Esophagus muscularis mucosa (tissue), 4 donors: Measurements from ENCODE around the gene NPRL2. TPM values are rescaled to one million over a fixed set of nuclear protein-coding genes. Genes with fewer than 3 reads are reported as not detected.

Experiments
- DNase-seq: peaks from one replicate; pipeline ENCODE4 v3.0.0-alpha.2; 2017; ENCODE audit errors: extremely low spot score
- H3K27ac ChIP-seq, 4 donors: fragments of 200-600 bp; sonication (generic); replicated peaks in 1 of 4; 1 replicate in 3 of 4; 2 replicates in 1 of 4; pipeline ENCODE4 v1.5.1; 2016 to 2019; ENCODE audit warnings: mild to moderate bottlenecking in 1 of 4
- H3K27me3 ChIP-seq, 4 donors: fragments of 200-600 bp; sonication (generic); one replicate each; pipeline versions ENCODE4 v1.5.1 to v1.6.0; 2016 to 2019
- H3K36me3 ChIP-seq, 4 donors: fragments of 200-600 bp; sonication (generic); one replicate each; pipeline ENCODE4 v1.5.1; 2016 to 2019
- H3K4me1 ChIP-seq, 4 donors: fragments of 200-600 bp; sonication (generic); one replicate each; pipeline ENCODE4 v1.5.1; 2016 to 2019
- H3K4me3 ChIP-seq, 4 donors: fragments of 200-600 bp; sonication (generic); 1 replicate in 2 of 4; 2 replicates in 2 of 4; pipeline ENCODE4 v1.5.1; 2016 to 2019; ENCODE audit warnings: mild to moderate bottlenecking in 4 of 4, moderate library complexity in 1 of 4
- H3K9me3 ChIP-seq, 4 donors: fragments of 200-600 bp; sonication (generic); 1 replicate in 3 of 4; 2 replicates in 1 of 4; pipeline ENCODE4 v1.5.1; 2016 to 2019
- CTCF ChIP-seq, 3 experiments: fragments of 200-600 bp in 2 of 3; fragments of 450-650 bp in 1 of 3; sonication (generic) in 2 of 3; IDR thresholded peaks; one replicate each; pipeline ENCODE4 v1.5.1; 2017 to 2019; ENCODE audit warnings: antibody characterized with exemption in 3 of 3, mild to moderate bottlenecking in 2 of 3, moderate library complexity in 1 of 3
- EP300 ChIP-seq: sonication (generic); formaldehyde crosslinking; IDR thresholded peaks from one replicate; pipeline ENCODE4 v1.6.1; 2017; ENCODE audit warnings: antibody characterized with exemption
- POLR2A ChIP-seq: fragments of 450-650 bp; IDR thresholded peaks from one replicate; pipeline ENCODE4 v1.6.1; 2017; ENCODE audit warnings: antibody characterized with exemption, moderate library complexity, mild to moderate bottlenecking, low read depth
- POLR2AphosphoS5 ChIP-seq, 2 donors: sonication (generic); formaldehyde crosslinking; IDR thresholded peaks; one replicate each; pipeline ENCODE4 v1.6.1; 2017; ENCODE audit warnings: antibody characterized with exemption in 2 of 2
- WGBS: methylation state at CpG from one replicate; pipeline ENCODE4 v1.1.5; 2018; 5-methylcytosine and 5-hydroxymethylcytosine counted together
- intact Hi-C: fragments of 100-400 bp; cut with DNase I; formaldehyde crosslinking; loops from one replicate; pipeline ENCODE4 v1.15.1; 2023
- total RNA-seq, 4 donors: library from RNA; depleted of rRNA; stranded (reverse); fragments of >200 nt; gene quantifications; one replicate each; pipeline versions ENCODE4 v1.1.0 to v1.2.1, GENCODE V29; 2016

NPRL2 gene
- total RNA-seq, 4 donors from 2014 or later = 10.4 to 16.7 (median 14.2) TPM

- WGBS = 67% methylated on average over 7 of the region's 12 CpGs
- peaks cover 24 to 43% (median 36%) of the 10 kb centered on the region in 4 donors for H3K36me3 ChIP-seq
- no peaks in the 10 kb centered on the region for H3K27me3 ChIP-seq
- peaks cover 61 to 68% (median 63%) of the 10 kb centered on the region in 4 donors for H3K4me1 ChIP-seq
- peak overlapping the region; percentile 96 to 100 (median 98) for H3K27ac ChIP-seq
- DNase-seq = no peak
- TF ChIP-seq EP300 = no peak
- TF ChIP-seq POLR2AphosphoS5 (IDR thresholded peaks at IDR 0.05) = peak; percentile 66 to 70
- intact Hi-C loops = no loop called here
- peak overlapping the region in 1 of 4 donors; percentile 18 for H3K4me3 ChIP-seq
- no peaks in the 10 kb centered on the region for H3K9me3 ChIP-seq
These were observed 16.7 kb downstream of the NPRL2 start for GRCh38 chr3:50333744-50334328.

- WGBS = 94% methylated on average over 19 of the region's 19 CpGs
- TF ChIP-seq EP300 = no peak
- TF ChIP-seq CTCF (IDR thresholded peaks at IDR 0.05) = no peak
- TF ChIP-seq POLR2A = no peak
- TF ChIP-seq POLR2AphosphoS5 (IDR thresholded peaks at IDR 0.05) = no peak
- Histone ChIP-seq H3K9me3 (no peaks in the 10 kb centered on the region), H3K4me1 (peaks cover 65 to 70% (median 67%) of the 10 kb centered on the region in 4 donors), H3K36me3 (peaks cover 24 to 50% (median 39%) of the 10 kb centered on the region in 4 donors), H3K27me3 (no peaks in the 10 kb centered on the region), H3K27ac (no peak overlapping the region), H3K4me3 (no peak overlapping the region)
- intact Hi-C loops = no loop called here
- no peak for DNase-seq
These were observed 19.1 kb downstream of the NPRL2 start for GRCh38 chr3:50331364-50331907.

GRCh38 chr3:50330330-50330729 lies 20.2 kb downstream of the NPRL2 start:
- H3K27me3 ChIP-seq = no peaks in the 10 kb centered on the region
- H3K4me3 ChIP-seq = no peak overlapping the region
- TF ChIP-seq POLR2AphosphoS5 (IDR thresholded peaks at IDR 0.05) (no peak), EP300 (no peak), CTCF (IDR thresholded peaks at IDR 0.05) (no peak), POLR2A (no peak)
- no peaks in the 10 kb centered on the region for H3K9me3 ChIP-seq
- H3K36me3 ChIP-seq = peaks cover 34 to 61% (median 50%) of the 10 kb centered on the region in 4 donors
- H3K27ac ChIP-seq = no peak overlapping the region
- peaks cover 54 to 70% (median 65%) of the 10 kb centered on the region in 4 donors for H3K4me1 ChIP-seq
- 94% methylated on average over 6 of the region's 10 CpGs for WGBS
- no peak for DNase-seq
- intact Hi-C loops = no loop called here

GRCh38 chr3:50327943-50328691 lies 22.5 kb downstream of the NPRL2 start, which contains the start of gene TUSC2:
Gene TUSC2 (minus strand): TSS chr3:50328223. CDS start chr3:50328099, 124 bp downstream.
- WGBS = 9% methylated on average over 15 of the region's 55 CpGs
- TF ChIP-seq EP300 (no peak), CTCF (IDR thresholded peaks at IDR 0.05) (peak in 1 of 3 experiments; percentile 20), POLR2A (peak; percentile 62), POLR2AphosphoS5 (IDR thresholded peaks at IDR 0.05) (peak; percentile 96 to 97)
- no peaks in the 10 kb centered on the region for H3K9me3 ChIP-seq
- DNase-seq = peak; percentile 99
- peak within 1 kb of the TSS; percentile 85 to 100 (median 98) for H3K4me3 ChIP-seq
- H3K27me3 ChIP-seq = no peaks in the 10 kb centered on the region
- peaks cover 34 to 67% (median 56%) of the 10 kb centered on the region in 4 donors for H3K36me3 ChIP-seq
- H3K4me1 ChIP-seq = peaks cover 48 to 68% (median 62%) of the 10 kb centered on the region in 4 donors
- peak within 1 kb of the TSS; percentile 83 to 93 (median 92) for H3K27ac ChIP-seq
- intact Hi-C loops = no loop called here

- DNase-seq = no peak
- Histone ChIP-seq H3K27ac (peak overlapping the region; percentile 83 to 93 (median 92)), H3K4me3 (peak overlapping the region; percentile 85 to 100 (median 98)), H3K36me3 (peaks cover 34 to 57% (median 52%) of the 10 kb centered on the region in 4 donors), H3K9me3 (no peaks in the 10 kb centered on the region), H3K4me1 (peaks cover 38 to 68% (median 60%) of the 10 kb centered on the region in 4 donors), H3K27me3 (no peaks in the 10 kb centered on the region)
- WGBS = 66% methylated on average over 4 of the region's 4 CpGs
- intact Hi-C loops = no loop called here
- TF ChIP-seq POLR2A = no peak
These were observed 23.4 kb downstream of the NPRL2 start for GRCh38 chr3:50327129-50327528.
